DMS153 treated with DMSO at 0.1 percent for 48 hours (cell line): ENCODE results near the gene ADARB1.

Experiments used
- DNase-seq: peaks from one replicate; lab custom pipeline; 2025; ENCODE audit not compliant: unreplicated experiment; lab: John Stamatoyannopoulos, UW

ADARB1 gene

DNA sequence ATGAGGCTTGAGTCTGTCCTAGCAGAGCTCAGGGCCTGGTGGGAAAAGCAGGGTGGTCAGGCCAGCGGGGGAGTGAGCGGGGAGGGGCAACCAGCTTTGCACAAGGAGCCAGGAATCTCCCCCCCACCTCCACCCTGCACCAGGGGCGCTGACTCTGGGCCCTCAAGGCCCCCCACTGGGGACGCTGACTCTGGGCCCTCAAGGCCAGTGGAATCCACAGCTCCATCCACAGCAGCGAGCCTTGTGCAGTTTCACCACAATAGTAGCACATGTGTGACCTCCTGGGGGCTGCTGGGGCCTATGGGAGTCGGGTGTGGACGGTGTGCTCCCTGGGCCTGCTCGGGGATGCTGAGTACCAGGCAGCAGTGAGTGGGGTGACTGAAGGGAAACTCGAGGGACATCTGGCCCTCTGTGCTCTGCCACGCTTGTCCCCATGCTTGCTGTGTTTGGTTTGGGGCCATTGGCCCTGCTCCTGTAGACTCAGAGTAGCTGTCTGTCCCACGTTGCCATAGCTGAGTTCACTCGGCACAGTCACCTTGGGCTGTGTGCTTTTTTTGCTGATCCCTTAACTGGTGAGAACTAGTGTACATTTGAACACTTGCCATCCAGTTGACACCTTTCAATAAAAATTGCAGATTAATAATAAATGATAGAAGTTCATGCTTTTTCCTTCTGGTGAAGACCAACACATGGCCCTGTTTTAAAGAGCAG lies 89.2 kb downstream of the ADARB1 start:
- DNase-seq: no peak

DNA sequence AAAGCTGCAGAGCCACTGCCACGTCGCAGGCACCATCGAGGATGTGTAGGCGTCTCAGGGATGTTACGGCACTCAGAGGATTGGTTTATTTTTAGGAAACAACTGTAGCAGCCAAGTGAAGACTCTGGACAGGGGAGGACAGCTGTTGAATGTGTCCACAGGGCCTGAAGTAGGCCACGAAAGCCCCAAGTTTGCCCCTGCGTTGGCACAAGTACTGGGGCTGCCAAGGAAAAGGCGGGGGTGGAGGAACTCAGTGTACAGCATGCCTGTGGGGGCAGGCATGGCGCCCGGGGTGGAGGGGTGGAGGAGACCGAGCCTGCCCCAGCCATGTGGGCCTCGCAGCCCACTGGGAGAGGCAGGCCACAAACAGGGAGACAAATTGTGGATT lies 89.7 kb downstream of the ADARB1 start:
- no peak for DNase-seq

DNA sequence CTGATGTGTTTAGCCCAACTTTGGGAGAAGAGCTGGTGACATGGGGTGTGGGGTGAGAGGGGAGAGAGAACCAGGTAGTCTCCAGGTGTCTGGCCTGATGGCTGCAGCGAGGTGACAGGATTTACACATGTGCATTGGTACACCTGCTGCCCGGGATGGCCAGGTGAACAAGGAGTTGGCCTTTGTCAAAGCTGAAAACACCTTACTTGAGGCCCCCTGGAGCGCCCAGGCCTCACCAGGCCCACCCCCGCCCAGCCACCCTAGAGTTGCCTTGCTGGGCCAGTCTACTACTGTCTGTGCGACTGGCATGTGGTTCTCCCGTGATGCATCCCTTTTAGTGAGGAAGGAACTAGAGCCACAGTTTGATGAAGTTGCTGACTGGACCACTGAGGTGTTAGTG lies 90.5 kb downstream of the ADARB1 start:
- no peak for DNase-seq

DNA sequence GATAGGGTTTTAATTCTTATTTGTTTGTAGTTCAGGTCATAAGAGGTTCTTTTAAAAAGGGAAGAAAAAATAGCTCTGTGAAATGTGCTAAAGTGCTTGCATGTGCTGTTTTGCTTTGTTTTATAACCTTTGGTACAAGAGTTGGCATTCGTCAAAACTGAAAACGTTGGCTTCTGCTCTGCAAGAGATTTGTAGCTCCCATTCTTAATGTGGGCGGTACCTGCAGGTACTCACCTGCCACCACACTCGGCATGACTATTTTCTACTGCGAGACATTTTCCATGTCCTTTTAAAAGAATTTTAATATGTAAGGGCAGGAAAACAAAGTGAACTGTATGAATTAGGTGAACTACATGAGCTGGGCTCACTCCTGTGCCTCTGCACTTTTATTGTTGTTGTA lies 92.6 kb downstream of the ADARB1 start:
- DNase-seq: no peak

DNA sequence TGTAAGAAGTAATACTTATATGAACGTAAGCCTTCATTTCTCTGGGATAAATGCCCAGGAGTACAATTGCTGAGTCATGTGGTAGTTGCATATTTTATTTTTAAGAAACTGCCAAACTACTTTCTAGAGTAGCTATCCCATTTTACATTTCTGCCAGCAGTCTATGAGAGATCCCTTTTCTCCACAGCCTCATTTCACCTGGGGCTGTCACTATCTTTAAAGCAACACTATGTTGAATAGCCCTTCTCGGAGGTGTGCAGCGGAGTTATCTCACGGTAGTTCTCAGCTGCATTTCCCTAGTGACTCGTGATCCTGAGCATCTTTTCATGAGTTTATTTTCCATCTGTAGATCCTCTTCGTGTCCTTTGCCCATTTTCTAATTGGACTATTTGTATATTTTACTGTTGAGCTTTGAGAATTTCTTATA lies 93.4 kb downstream of the ADARB1 start:
- DNase-seq: no peak

DNA sequence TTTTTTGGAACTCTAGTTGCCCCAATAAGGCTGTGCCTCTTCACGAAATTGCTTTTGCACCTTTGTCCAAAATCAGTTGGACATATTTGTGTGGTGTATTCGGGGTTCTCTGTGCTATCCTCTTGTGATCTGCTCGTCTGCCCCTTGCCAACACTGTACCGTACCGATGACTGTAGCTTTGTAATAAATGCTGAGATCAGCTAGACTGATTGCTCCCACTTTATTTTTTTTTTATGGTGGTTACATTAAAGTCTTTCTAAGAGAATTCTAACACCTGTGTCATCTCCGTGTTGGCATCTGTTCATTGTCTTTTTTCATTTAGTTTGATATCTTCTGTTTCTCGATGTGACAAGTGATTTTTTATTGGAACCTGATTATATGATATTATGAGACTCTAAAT lies 94.1 kb downstream of the ADARB1 start:
- DNase-seq: no peak

DNA sequence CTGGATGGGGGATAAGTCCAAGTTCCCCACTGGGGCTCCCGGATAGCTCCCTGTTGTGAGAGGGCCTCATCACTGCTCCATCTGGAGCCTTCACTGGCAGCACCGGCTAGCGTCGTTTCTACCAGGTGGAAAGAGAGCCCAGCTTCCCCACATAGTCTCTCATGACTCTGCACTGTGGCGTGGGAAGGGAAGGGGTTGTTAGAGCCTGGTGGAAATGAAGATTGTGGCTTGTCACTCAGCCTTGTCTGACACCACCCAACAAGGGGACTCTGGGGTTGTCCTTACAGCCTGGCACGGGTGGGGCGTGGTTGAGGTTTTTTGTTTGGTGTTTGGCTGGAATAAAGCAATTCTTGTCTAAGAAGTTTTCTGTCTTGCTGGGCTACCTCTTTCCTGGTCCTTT lies 94.6 kb downstream of the ADARB1 start:
- DNase-seq: no peak

DNA sequence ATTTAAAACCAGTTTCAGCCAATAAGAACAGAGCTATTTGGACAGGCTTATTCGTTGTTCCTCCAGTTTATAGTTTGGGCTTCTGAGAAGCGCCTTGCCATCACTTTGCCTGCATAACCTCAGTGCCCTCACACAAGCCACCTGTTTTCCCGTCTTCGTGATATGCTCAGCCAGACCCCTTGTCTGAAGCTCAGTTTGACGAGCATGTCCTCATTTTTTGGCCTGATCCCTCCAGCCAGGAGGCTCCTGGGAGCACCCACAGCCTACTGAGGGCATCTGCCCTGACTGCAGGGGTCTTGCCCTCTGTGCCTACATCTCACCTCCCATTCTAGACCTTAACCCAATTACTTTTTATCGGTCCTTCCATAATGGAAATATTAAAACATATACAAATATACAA lies 95.3 kb downstream of the ADARB1 start:
- no peak for DNase-seq

DNA sequence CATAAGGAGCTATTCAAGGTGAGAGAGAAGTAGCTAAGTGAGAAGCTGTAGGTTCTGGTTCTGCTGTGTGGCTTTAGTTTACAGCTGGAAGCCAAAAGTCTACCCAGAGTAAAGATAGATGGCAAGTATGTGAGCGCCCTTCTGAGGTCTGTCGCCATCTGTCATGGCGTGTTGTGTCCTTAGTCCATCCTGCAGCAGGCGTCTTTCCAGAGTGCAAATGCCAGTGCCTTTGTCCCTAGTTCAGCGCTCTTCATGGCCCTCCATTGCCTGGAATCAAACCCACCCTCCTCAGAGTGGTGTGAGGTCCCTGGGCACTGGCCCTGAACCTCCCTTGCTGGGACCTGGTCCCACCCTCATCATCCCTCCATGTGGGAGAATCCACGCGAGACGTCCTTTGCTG lies 96.6 kb downstream of the ADARB1 start:
- no peak for DNase-seq

DNA sequence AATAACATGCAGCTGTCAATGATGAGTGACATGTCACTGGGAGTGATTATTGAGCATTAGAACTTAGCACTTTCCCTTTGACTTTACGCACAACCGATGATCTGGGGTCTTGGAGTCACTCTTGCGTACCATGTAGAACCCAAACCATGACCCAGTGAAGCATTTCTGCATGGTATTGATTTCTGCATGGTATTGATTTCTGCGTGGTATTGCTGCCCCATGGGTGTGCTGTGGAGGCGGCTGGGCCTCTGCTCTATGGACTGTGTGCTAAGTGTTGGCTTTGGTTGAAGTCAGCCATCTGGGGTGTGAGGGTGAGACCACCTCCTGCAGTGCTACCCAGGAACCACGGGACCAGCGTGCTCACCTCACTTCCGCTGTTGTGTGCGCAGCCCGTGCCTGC lies 98.0 kb downstream of the ADARB1 start:
- DNase-seq: no peak

- DNase-seq: no peak
Observed at GRCh38 chr21:45175326-45176095, 101.1 kb downstream of the ADARB1 start.

DNA sequence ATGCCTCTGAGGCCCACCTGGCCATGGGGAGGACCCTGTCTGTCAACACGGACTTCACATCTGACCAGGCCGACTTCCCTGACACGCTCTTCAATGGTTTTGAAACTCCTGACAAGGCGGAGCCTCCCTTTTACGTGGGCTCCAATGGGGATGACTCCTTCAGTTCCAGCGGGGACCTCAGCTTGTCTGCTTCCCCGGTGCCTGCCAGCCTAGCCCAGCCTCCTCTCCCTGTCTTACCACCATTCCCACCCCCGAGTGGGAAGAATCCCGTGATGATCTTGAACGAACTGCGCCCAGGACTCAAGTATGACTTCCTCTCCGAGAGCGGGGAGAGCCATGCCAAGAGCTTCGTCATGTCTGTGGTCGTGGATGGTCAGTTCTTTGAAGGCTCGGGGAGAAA lies 101.8 kb downstream of the ADARB1 start:
- DNase-seq: no peak

- DNase-seq: no peak
Observed at GRCh38 chr21:45177039-45177438, 102.7 kb downstream of the ADARB1 start.

DNA sequence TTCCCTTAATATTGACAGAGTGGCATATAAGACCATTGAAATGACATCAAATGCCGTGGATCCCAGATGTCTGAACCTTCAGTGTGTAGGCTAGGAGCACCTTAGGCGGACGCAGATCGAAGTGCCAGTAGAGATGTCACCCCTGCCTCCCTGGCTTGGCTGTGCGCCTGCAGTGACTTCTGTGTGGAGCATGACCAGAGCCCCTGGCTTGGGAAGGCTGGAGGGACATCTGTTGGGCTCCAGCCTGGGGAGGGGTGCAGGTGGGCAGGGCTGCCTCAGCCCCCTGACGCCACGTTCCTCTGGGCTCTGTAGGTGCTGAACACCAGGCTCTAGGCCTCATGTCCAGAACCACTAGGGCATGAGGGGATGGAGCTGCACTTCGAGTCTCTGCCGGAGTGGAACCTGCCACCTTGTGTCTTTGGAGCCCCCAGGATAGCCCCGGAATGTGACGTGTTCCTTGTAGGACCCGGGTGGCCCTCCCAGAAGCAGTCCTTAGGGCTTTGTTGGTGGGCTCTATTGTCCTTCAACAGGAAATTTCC lies 103.8 kb downstream of the ADARB1 start:
- DNase-seq: no peak

DNA sequence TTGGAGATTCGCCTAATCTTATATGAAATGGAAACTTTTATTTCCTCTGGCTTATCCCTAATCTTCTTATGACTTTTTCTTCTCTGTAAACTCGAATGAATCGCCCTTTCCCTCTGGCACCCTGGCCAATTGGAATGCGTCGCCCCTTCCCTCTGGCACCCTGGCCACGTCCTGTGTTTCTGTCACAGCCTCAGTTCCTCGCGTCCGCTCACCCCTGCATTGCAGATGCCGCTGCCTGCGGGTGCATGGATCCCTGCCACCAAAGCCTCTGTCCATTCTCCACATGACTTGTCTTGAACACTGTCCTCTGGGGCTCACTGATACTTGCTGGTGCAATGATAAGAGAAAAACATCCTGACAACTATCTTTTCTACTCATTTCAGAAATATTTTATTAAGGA lies 104.6 kb downstream of the ADARB1 start:
- DNase-seq: no peak

- DNase-seq: no peak
Observed at GRCh38 chr21:45179568-45180245, 105.3 kb downstream of the ADARB1 start.

DNA sequence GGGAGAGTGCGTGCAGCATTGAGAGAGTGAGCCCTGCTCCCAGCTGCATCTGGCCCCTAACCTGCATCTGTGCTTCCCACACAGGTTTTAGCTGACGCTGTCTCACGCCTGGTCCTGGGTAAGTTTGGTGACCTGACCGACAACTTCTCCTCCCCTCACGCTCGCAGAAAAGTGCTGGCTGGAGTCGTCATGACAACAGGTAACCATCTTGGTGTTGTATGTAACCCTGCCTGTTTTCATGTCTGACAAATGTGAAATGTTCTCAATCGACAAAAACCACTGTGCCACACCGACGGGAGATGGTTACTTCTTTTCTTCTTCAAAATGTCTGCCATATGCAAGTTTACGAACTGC lies 105.8 kb downstream of the ADARB1 start:
- DNase-seq: no peak

DNA sequence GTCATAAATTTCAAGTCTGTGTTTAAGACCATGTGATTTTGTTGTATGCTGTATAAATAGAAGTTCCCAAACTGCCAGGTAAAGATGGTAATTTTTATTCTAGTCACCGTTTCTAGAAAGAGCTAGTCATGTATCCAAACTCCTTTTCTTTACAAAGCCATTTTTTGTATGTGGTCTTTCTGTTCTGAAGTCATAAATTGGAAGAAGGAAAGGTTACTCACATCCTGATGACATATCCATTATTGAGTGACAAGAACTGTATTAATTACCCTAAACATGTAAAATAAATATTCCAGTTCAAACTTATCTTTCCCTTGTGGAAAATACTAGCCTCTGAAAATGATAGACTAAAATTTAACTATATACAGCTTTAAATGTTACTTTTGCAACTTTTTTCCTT lies 108.6 kb downstream of the ADARB1 start:
- DNase-seq: no peak

GRCh38 chr21:45183852-45184251 lies 109.5 kb downstream of the ADARB1 start:
- no peak for DNase-seq

DNA sequence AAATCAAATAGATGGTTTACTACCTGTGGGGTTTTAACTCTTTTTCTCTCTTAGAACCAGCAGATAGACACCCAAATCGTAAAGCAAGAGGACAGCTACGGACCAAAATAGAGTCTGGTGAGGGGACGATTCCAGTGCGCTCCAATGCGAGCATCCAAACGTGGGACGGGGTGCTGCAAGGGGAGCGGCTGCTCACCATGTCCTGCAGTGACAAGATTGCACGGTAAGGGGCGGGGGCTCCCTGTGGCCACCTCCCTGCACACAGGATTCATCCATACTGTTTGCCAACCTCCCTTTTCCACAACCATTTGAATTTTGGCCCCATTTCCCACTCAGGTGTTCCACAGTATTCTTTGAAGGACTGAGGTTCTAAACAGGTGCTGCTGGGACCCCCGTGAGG lies 110.5 kb downstream of the ADARB1 start:
- DNase-seq: no peak

- no peak for DNase-seq
Observed at GRCh38 chr21:45186709-45187108, 112.3 kb downstream of the ADARB1 start.

GRCh38 chr21:45187646-45188045 lies 113.3 kb downstream of the ADARB1 start:
- no peak for DNase-seq
